GM12891 (cell line): Measurements from ENCODE around the gene XPC.
"Not testable (repeated sequence)": the region's sequence is repeated elsewhere in the genome, so short reads cannot be mapped to it uniquely, and the experiment has no call there.

ENCODE experiments used
- PAX5 ChIP-seq: IDR thresholded peaks from 2 replicates; pipeline ENCODE4 v1.6.1; 2011; ENCODE audit warnings: low read length, moderate library complexity, mild to moderate bottlenecking; ENCODE audit not compliant: insufficient read depth, severe bottlenecking
- POLR2A ChIP-seq: IDR thresholded peaks from 2 replicates; pipeline ENCODE4 v1.6.1; 2011; ENCODE audit warnings: low read depth, low read length, control low read depth
- POLR2AphosphoS5 ChIP-seq: IDR thresholded peaks from 2 replicates; pipeline ENCODE4 v1.6.1; 2011; ENCODE audit warnings: low read depth, low read length, control low read depth
- POU2F2 ChIP-seq: IDR thresholded peaks from 2 replicates; pipeline ENCODE4 v1.6.1; 2011; ENCODE audit warnings: low read depth, mild to moderate bottlenecking, control low read depth, low read length, moderate library complexity
- SPI1 ChIP-seq: IDR thresholded peaks from 2 replicates; pipeline ENCODE4 v1.6.1; 2011; ENCODE audit warnings: low read depth, low read length, control low read depth
- TAF1 ChIP-seq: IDR thresholded peaks from 2 replicates; pipeline ENCODE4 v1.6.1; 2011; ENCODE audit warnings: low read depth, low read length, control low read depth

GRCh38 chr3:14109821-14110220, 68.6 kb downstream of the XPC start:
- TF ChIP-seq POLR2A, PAX5, TAF1, POU2F2, POLR2AphosphoS5, SPI1: not testable (repeated sequence)
